HG03439 (cell line): ENCODE measurements around the gene NUP93.

ENCODE experiments used
- ATAC-seq: cut with Tn5 transposase; IDR thresholded peaks from one replicate; pipeline ENCODE4 v1.9.1; 2021; ENCODE audit warnings: mild to moderate bottlenecking, moderate library complexity; ENCODE audit not compliant: unreplicated experiment

The NUP93 gene

GRCh38 chr16:56812884-56813283 is 83.0 kb downstream of the NUP93 start:
- no peak for ATAC-seq

- ATAC-seq = no peak
Measured at GRCh38 chr16:56814537-56815432, 84.9 kb downstream of the NUP93 start.

- ATAC-seq = no peak
Measured at GRCh38 chr16:56815721-56816120, 85.8 kb downstream of the NUP93 start.

- ATAC-seq = no peak
Measured at GRCh38 chr16:56817056-56817455, 87.1 kb downstream of the NUP93 start.

GRCh38 chr16:56817938-56818337 is 88.0 kb downstream of the NUP93 start:
- no peak for ATAC-seq

- no peak for ATAC-seq
Measured at GRCh38 chr16:56823081-56823733, 93.3 kb downstream of the NUP93 start.

GRCh38 chr16:56824331-56824730 is 94.4 kb downstream of the NUP93 start:
- no peak for ATAC-seq

- no peak for ATAC-seq
Measured at GRCh38 chr16:56824804-56825203, 94.9 kb downstream of the NUP93 start.

- no peak for ATAC-seq
Measured at GRCh38 chr16:56825826-56826225, 95.9 kb downstream of the NUP93 start.

GRCh38 chr16:56828647-56829046 is 98.7 kb downstream of the NUP93 start:
- ATAC-seq = no peak

- ATAC-seq = no peak
Measured at GRCh38 chr16:56830669-56831068, 100.7 kb downstream of the NUP93 start.

- no peak for ATAC-seq
Measured at GRCh38 chr16:56832768-56833167, 102.8 kb downstream of the NUP93 start.

GRCh38 chr16:56833243-56833970 is 103.5 kb downstream of the NUP93 start:
- ATAC-seq = no peak

- no peak for ATAC-seq
Measured at GRCh38 chr16:56835320-56835719, 105.4 kb downstream of the NUP93 start.

GRCh38 chr16:56836410-56837230 is 106.7 kb downstream of the NUP93 start:
- no peak for ATAC-seq

GRCh38 chr16:56838622-56839337 is 108.9 kb downstream of the NUP93 start:
- ATAC-seq = no peak

- ATAC-seq = no peak
Measured at GRCh38 chr16:56841233-56841632, 111.3 kb downstream of the NUP93 start.

GRCh38 chr16:56841659-56842058 is 111.7 kb downstream of the NUP93 start:
- no peak for ATAC-seq

GRCh38 chr16:56842133-56842532 is 112.2 kb downstream of the NUP93 start:
- ATAC-seq = no peak

GRCh38 chr16:56844056-56844455 is 114.1 kb downstream of the NUP93 start:
- ATAC-seq = no peak
